H1 (cell line): Measurements from ENCODE around the gene CAMK2D. TPM values are rescaled to one million over a fixed set of nuclear protein-coding genes. Genes with fewer than 3 reads are reported as not detected.

ENCODE experiments used
- CTCF ChIA-PET: fragments of 300-600 bp; sonication (Branson Sonifier 250); formaldehyde crosslinking; loops from one replicate; lab custom pipeline; 2021; ENCODE audit not compliant: partially characterized antibody; lab: Charles Lee
- POLR2A ChIA-PET: fragments of 300-600 bp; sonication (Branson Sonifier 250); formaldehyde crosslinking; loops from one replicate; lab custom pipeline; 2021; ENCODE audit warnings: inconsistent platforms; ENCODE audit not compliant: partially characterized antibody; lab: Charles Lee
- DNase-seq, 2 experiments: peaks; one replicate each; pipeline versions ENCODE4 v3.0.0 to v3.0.0-alpha.2; 2010 to 2022; ENCODE audit warnings: low spot score in 2 of 2, low read depth in 1 of 2, mixed read lengths in 1 of 2
- FAIRE-seq: peaks from 2 replicates; lab custom pipeline; 2011; peaks lifted over from hg19 to GRCh38; lab: Jason Lieb, UNC
- H2AFZ ChIP-seq: 2 replicates; pipeline ENCODE4 v1.8.1; 2012; ENCODE audit warnings: low read length, inconsistent platforms
- H2AK5ac ChIP-seq: 2 replicates; pipeline ENCODE4 v1.6.1; 2013; ENCODE audit warnings: low read depth, low read length
- H2BK120ac ChIP-seq: replicated peaks from 2 replicates; pipeline ENCODE3; 2013; ENCODE audit warnings: low read depth, low read length, inconsistent platforms
- H2BK12ac ChIP-seq: 2 replicates; pipeline ENCODE4 v1.6.1; 2013; ENCODE audit warnings: low read depth, low read length
- H2BK15ac ChIP-seq: 2 replicates; pipeline ENCODE4 v1.6.1; 2013; ENCODE audit warnings: low read length
- H2BK20ac ChIP-seq: 2 replicates; pipeline ENCODE4 v1.6.1; 2013; ENCODE audit warnings: low read length
- H2BK5ac ChIP-seq: 2 replicates; pipeline ENCODE4 v1.6.1; 2013; ENCODE audit warnings: low read depth, low read length
- H3K14ac ChIP-seq: 2 replicates; pipeline ENCODE4 v1.6.1; 2013; ENCODE audit warnings: inconsistent platforms; ENCODE audit not compliant: insufficient read length
- H3K18ac ChIP-seq: 2 replicates; pipeline ENCODE4 v1.6.1; 2013; ENCODE audit warnings: low read length; ENCODE audit errors: extremely low read depth
- H3K23ac ChIP-seq: 2 replicates; pipeline ENCODE4 v1.6.1; 2013; ENCODE audit warnings: inconsistent platforms; ENCODE audit not compliant: insufficient read length
- H3K23me2 ChIP-seq: 2 replicates; pipeline ENCODE4 v1.6.1; 2013; ENCODE audit warnings: low read depth, low read length
- H3K27ac ChIP-seq: 2 replicates; pipeline ENCODE4 v1.6.1; 2011; ENCODE audit warnings: low read depth, low read length, inconsistent platforms
- H3K27me3 ChIP-seq, 4 experiments: replicated peaks in 1 of 4; 1 replicate in 1 of 4; 2 replicates in 3 of 4; pipeline versions ENCODE4 v1.6.1 to v1.8.1; 2011 to 2013; ENCODE audit warnings: low read length in 3 of 4, mild to moderate bottlenecking in 3 of 4, inconsistent platforms in 2 of 4, mixed read lengths in 2 of 4, moderate library complexity in 1 of 4; ENCODE audit not compliant: control insufficient read depth in 3 of 4, insufficient read depth in 3 of 4; ENCODE audit errors: extremely low read depth in 1 of 4
- H3K36me3 ChIP-seq, 4 experiments: 2 replicates each; pipeline versions ENCODE4 v1.6.1 to v1.8.1; 2011 to 2013; ENCODE audit warnings: mild to moderate bottlenecking in 4 of 4, low read length in 3 of 4, moderate library complexity in 2 of 4, control low read depth in 1 of 4, inconsistent platforms in 1 of 4; ENCODE audit not compliant: insufficient read depth in 4 of 4, control insufficient read depth in 2 of 4
- H3K4ac ChIP-seq: replicated peaks from 2 replicates; pipeline ENCODE3; 2013; ENCODE audit warnings: low read length, low read depth, mixed read lengths, inconsistent platforms; ENCODE audit not compliant: insufficient read length
- H3K4me1 ChIP-seq, 4 experiments: replicated peaks in 1 of 4; 1 replicate in 1 of 4; 2 replicates in 3 of 4; pipeline versions ENCODE4 v1.6.1 to v1.8.1; 2011 to 2013; ENCODE audit warnings: low read length in 3 of 4, inconsistent platforms in 2 of 4, mixed read lengths in 1 of 4; ENCODE audit not compliant: insufficient read depth in 4 of 4, control insufficient read depth in 3 of 4
- H3K4me2 ChIP-seq, 2 experiments: 2 replicates each; pipeline versions ENCODE4 v1.6.1 to v1.8.1; 2011 to 2013; ENCODE audit warnings: low read depth in 2 of 2, low read length in 2 of 2, control low read depth in 1 of 2, inconsistent platforms in 1 of 2, mild to moderate bottlenecking in 1 of 2; ENCODE audit not compliant: insufficient read depth in 1 of 2
- H3K4me3 ChIP-seq, 4 experiments: fragments of 200-600, 300-600 bp in 1 of 4; sonication (generic), shearing (Covaris generic), sonication (Bioruptor Twin) in 1 of 4; 2 replicates each; pipeline versions ENCODE4 v1.5.1 to v1.8.1; 2011 to 2016; ENCODE audit warnings: low read length in 4 of 4, low read depth in 3 of 4, control low read depth in 2 of 4, inconsistent platforms in 2 of 4, mild to moderate bottlenecking in 2 of 4, mixed read lengths in 1 of 4, moderate library complexity in 1 of 4; ENCODE audit not compliant: insufficient read depth in 2 of 4; ENCODE audit errors: extremely low read depth in 1 of 4
- H3K56ac ChIP-seq: replicated peaks from 2 replicates; pipeline ENCODE3; 2013; ENCODE audit warnings: low read depth, mild to moderate bottlenecking, mixed read lengths, low read length, inconsistent platforms; ENCODE audit not compliant: insufficient read length
- H3K79me1 ChIP-seq: 2 replicates; pipeline ENCODE4 v1.6.1; 2013; ENCODE audit warnings: low read depth, low read length, control low read depth
- H3K79me2 ChIP-seq, 2 experiments: 2 replicates each; pipeline versions ENCODE4 v1.6.1 to v1.8.1; 2012 to 2013; ENCODE audit warnings: low read length in 2 of 2, mild to moderate bottlenecking in 2 of 2, inconsistent platforms in 1 of 2; ENCODE audit not compliant: insufficient read depth in 2 of 2, control insufficient read depth in 1 of 2
- H3K9ac ChIP-seq, 4 experiments: replicated peaks in 1 of 4; 1 replicate in 1 of 4; 2 replicates in 3 of 4; pipeline versions ENCODE4 v1.6.1 to v1.8.1; 2011 to 2013; ENCODE audit warnings: low read depth in 3 of 4, low read length in 3 of 4, control low read depth in 2 of 4, mild to moderate bottlenecking in 2 of 4, moderate library complexity in 2 of 4, inconsistent platforms in 1 of 4; ENCODE audit errors: extremely low read depth in 1 of 4
- H3K9me3 ChIP-seq, 2 experiments: 2 replicates each; pipeline versions ENCODE4 v1.6.1 to v1.8.1; 2012 to 2013; ENCODE audit warnings: mild to moderate bottlenecking in 2 of 2, moderate library complexity in 2 of 2, control low read depth in 1 of 2, inconsistent platforms in 1 of 2, low read depth in 1 of 2, low read length in 1 of 2, mixed read lengths in 1 of 2; ENCODE audit not compliant: insufficient read depth in 2 of 2
- H4K20me1 ChIP-seq, 2 experiments: replicated peaks in 1 of 2; 2 replicates each; pipeline versions ENCODE3 to v1.8.1; 2011 to 2013; ENCODE audit warnings: inconsistent platforms in 2 of 2, low read length in 2 of 2, mild to moderate bottlenecking in 1 of 2; ENCODE audit not compliant: insufficient read depth in 2 of 2, control insufficient read depth in 1 of 2
- H4K5ac ChIP-seq: 2 replicates; pipeline ENCODE4 v1.6.1; 2013; ENCODE audit warnings: low read length, low read depth, mixed read lengths, inconsistent platforms; ENCODE audit not compliant: insufficient read length
- H4K8ac ChIP-seq: 2 replicates; pipeline ENCODE4 v1.8.0; 2013; ENCODE audit warnings: mild to moderate bottlenecking, moderate library complexity, low read length, inconsistent platforms; ENCODE audit not compliant: insufficient read depth; ENCODE audit errors: extremely low read depth
- H4K91ac ChIP-seq: replicated peaks from 2 replicates; pipeline ENCODE3; 2013; ENCODE audit warnings: low read length, mixed read lengths, inconsistent platforms; ENCODE audit not compliant: insufficient read length
- GTF2F1 ChIP-seq: IDR thresholded peaks from 2 replicates; pipeline ENCODE4 v1.6.1; 2012; ENCODE audit warnings: low read depth, low read length, improper control_type of control experiment, borderline replicate concordance
- POLR2AphosphoS5 ChIP-seq: IDR thresholded peaks from 2 replicates; pipeline ENCODE4 v1.6.1; 2011; ENCODE audit warnings: low read depth, low read length
- WGBS, 2 experiments: shearing (Covaris generic) in 1 of 2; methylation state at CpG; one replicate each; pipeline versions ENCODE4 v1.1.6 to v1.1.7; 2013 to 2015; ENCODE audit warnings: low lambda C conversion rate in 2 of 2, mixed read lengths in 2 of 2, inconsistent platforms in 1 of 2, low coverage in 1 of 2, missing lambda C conversion rate in 1 of 2; ENCODE audit not compliant: insufficient replicate concordance in 2 of 2, insufficient coverage in 1 of 2, insufficient read length in 1 of 2; ENCODE audit errors: extremely low coverage in 1 of 2, missing lambda C conversion rate in 1 of 2; 5-methylcytosine and 5-hydroxymethylcytosine counted together
- polyA plus RNA-seq, 7 experiments: library from polyadenylated mRNA; depleted of rRNA in 3 of 7; stranded (reverse) in 5 of 7; unstranded in 2 of 7; fragments of >200 nt in 5 of 7; fragments of 200-250 nt in 2 of 7; gene quantifications; 1 replicate in 5 of 7; 2 replicates in 1 of 7; 4 replicates in 1 of 7; pipeline versions ENCODE4 v1.2.1 to v1.2.3, GENCODE V29; 2011 to 2013; ENCODE audit warnings: missing spikeins in 2 of 7, mixed read lengths in 2 of 7
- total RNA-seq: library from RNA; stranded (reverse); fragmentation: NEBNext Ultra II Directional; extraction: Animal tissue kit (Norgen Biotek cat#: 25700); gene quantifications from 2 replicates; pipeline ENCODE4 v1.2.1, GENCODE V29; 2021

CAMK2D gene
- total and polyA plus RNA-seq, 2 of the 8 experiments (the other 6 are each of a cell fraction or from before 2014, with no cell fraction given) = 3.2 to 7.0 TPM

GRCh38 chr4:113574636-113575103, 186.9 kb downstream of the CAMK2D start:
- no peak for FAIRE-seq
- no peaks in the 10 kb centered on the region for H3K79me2 ChIP-seq
- no peak overlapping the region for H3K18ac ChIP-seq
- no peak overlapping the region for H3K9ac ChIP-seq
- H3K23me2 ChIP-seq = no peaks in the 10 kb centered on the region
- H3K79me1 ChIP-seq = no peaks in the 10 kb centered on the region
- no peak overlapping the region for H3K56ac ChIP-seq
- H2AK5ac ChIP-seq = no peak overlapping the region
- H3K4ac ChIP-seq = no peak overlapping the region
- H3K23ac ChIP-seq = no peak overlapping the region
- ChIA-PET POLR2A (interaction anchor here (0.9 kb wide), 1 partner anchor 10 kb away, joined by 3 read pairs; no protein-coding TSS in a partner anchor), CTCF (interaction anchor here (2.0 to 2.1 kb wide), 3 partner anchors 11 to 27 kb away, joined by 5 to 6 read pairs (median 5); no protein-coding TSS in a partner anchor)
- H2BK120ac ChIP-seq = no peak overlapping the region
- H3K4me2 ChIP-seq = no peak overlapping the region
- no peak overlapping the region for H2BK20ac ChIP-seq
- no peaks in the 10 kb centered on the region for H3K36me3 ChIP-seq
- H4K5ac ChIP-seq = no peak overlapping the region
- no peaks in the 10 kb centered on the region for H4K20me1 ChIP-seq
- no peak overlapping the region for H2BK15ac ChIP-seq
- H4K91ac ChIP-seq = no peak overlapping the region
- no peak overlapping the region for H3K14ac ChIP-seq
- H4K8ac ChIP-seq = no peak overlapping the region
- no peak overlapping the region for H3K4me3 ChIP-seq
- 90% methylated on average over 1 of the region's 1 CpG; no CpG with 5 or more reads in 1 of the 2 experiments for WGBS, 2 experiments
- no peaks in the 10 kb centered on the region for H3K27me3 ChIP-seq
- H2AFZ ChIP-seq = no peak overlapping the region
- DNase-seq = no peak
- H2BK5ac ChIP-seq = no peak overlapping the region
- no peaks in the 10 kb centered on the region; a peak in 2 of 7 replicates for H3K4me1 ChIP-seq
- TF ChIP-seq POLR2AphosphoS5 (no peak), GTF2F1 (no peak)
- H2BK12ac ChIP-seq = no peak overlapping the region
- no peaks in the 10 kb centered on the region for H3K9me3 ChIP-seq
- H3K27ac ChIP-seq = no peak overlapping the region
